Erythroblast (primary cell): Measurements from ENCODE around the gene MFSD12.

ENCODE experiments used
- DNase-seq, 2 experiments: peaks; one replicate each; lab custom pipeline; 2025; lab: John Stamatoyannopoulos, UW
- GATA1 ChIP-seq: IDR thresholded peaks from 2 replicates; pipeline ENCODE4 v1.6.1; 2011; ENCODE audit warnings: low read depth, mild to moderate bottlenecking, control low read depth, low read length, moderate library complexity
- POLR2A ChIP-seq: IDR thresholded peaks from 2 replicates; pipeline ENCODE4 v1.6.1; 2011; ENCODE audit warnings: mild to moderate bottlenecking, low read length

The MFSD12 gene

GRCh38 chr19:3544058-3544376, 13.4 kb downstream of the MFSD12 start:
- DNase-seq: no peak

DNA sequence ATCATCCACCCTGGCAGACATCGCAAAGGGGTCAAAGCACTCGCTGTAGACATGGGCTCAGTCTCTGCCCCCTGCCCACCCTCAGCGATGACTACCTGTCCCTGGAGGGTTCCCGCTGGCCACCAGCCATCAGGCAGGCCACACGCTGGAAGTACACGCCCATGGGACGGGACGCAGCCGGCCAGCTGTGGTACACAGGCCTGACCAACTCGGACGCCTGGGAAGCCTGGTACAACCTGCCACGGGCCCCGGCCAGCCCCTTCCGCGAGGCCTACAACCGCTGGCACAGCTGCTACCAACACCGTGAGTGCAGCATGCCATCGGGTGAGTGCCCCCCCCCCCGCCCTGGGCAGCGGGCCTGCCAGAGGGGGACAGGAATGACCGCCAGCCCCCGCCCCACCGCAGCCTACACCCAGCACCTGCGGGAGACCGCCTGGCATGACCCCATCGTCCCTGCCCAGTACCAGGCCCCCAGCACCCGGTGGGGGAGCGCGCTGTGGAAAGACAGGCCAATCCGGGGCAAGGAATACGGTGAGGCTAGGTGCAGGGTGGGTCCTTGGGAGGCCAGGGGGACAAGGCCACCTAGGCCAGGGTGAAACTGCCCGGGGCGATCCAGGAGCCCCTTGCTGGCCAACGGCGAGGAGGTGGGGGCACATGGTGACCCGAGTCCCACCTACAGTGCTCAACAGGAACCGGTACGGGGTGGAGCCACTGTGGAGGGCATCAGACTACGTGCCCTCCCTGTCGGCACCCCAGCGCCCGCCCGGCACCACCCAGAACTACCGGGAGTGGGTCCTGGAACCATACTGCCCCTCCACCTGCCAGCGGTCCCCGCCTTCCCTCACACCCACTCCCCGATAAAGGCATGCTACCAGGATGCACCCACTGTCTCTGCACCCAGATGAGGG, 14.0 kb downstream of the MFSD12 start:
- no peak for DNase-seq

More at GRCh38 chr19:3544058-3544376, 13.4 kb downstream of the MFSD12 start:
- TF ChIP-seq POLR2A (no peak), GATA1 (no peak)

DNA sequence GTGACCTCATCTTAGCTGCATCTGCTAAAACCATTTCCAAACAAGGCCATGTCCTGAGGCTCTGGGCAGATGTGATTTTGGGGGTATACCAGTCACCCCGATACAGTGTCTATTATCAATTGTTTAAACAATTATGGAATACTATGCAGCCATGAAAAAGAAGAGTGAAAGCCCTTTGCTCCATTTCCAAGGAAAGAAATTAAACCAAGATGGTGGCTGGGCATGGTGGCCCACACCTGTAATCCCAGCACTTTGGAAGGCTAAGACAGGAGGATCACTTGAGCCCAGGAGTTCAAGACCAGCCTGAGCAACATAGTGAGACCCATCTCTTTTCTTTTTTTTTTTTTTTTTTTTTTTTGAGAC, 17.6 kb downstream of the MFSD12 start:
- TF ChIP-seq POLR2A: no peak
- no peak for TF ChIP-seq GATA1
- no peak for DNase-seq

More for the DNA sequence above, 14.0 kb downstream of the MFSD12 start:
- TF ChIP-seq GATA1 (no peak), POLR2A (no peak)

- TF ChIP-seq GATA1 (no peak), POLR2A (no peak)
- DNase-seq: no peak
Observed at GRCh38 chr19:3538965-3539755, 18.2 kb downstream of the MFSD12 start, which contains the start of gene TEKTIP1. Gene TEKTIP1, plus strand, starts transcription at chr19:3539174. Its CDS starts 4 bp downstream, at chr19:3539178.

GRCh38 chr19:3538258-3538929, 19.0 kb downstream of the MFSD12 start:
- DNase-seq: no peak
- TF ChIP-seq POLR2A (no peak), GATA1 (no peak)

DNA sequence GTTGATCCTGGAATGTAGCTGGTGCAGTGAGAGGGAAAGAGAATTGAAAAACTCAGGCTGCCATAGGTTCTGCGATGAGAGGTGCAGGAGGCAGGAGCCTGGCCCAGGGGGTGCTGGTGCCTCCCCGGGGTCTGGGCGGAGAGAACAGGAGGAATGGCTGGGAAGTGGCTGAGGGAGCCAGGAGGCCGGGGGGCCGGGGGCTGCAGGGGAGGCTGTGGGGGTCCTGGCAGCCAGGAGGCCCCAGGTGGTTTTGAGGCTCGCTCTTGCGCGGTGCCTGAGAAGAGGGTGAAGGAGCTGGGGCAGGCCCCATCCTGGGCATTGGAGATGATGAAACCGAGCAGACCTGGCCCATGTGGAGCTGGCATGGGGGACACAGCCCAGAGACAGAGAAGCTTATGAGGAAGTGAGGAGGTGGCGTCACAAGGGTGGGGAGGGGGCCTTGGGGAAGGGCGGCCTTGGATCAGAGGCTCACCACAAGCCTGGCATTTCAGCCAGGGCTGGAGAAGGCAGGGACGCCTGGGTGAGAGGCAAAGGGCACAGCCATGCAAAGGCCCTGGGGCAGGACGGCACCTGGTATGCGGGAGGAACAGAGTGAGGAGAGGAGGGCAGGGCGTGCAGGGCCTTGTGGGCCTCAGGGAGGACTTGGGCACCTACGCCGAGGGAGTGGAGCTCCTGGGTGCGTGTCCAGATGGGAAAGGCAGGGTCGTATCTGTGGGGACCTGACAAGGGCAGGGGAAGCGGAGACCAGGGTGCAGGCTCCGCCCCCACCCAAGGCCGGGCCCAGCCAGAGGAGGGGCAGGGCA, 19.7 kb downstream of the MFSD12 start:
- no peak for DNase-seq
- TF ChIP-seq POLR2A (no peak), GATA1 (no peak)

DNA sequence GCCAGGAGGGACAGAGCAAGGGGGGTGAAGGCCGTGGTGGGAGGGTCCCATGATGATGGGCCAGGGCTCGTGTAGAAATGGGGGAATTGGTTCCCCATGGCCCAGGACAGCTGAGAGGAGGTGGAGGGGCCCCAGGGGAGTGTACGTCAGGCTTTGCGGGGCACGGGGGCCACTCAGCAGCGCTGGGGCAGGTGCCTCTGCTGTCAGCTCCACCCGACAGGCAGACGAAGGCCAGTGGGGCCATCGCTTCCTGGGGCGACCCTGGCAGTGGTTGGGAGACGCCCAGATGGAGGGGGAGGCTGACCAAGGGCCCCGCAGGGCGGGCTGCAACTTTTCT, 20.3 kb downstream of the MFSD12 start:
- no peak for DNase-seq
- TF ChIP-seq GATA1: no peak
- TF ChIP-seq POLR2A: no peak

DNA sequence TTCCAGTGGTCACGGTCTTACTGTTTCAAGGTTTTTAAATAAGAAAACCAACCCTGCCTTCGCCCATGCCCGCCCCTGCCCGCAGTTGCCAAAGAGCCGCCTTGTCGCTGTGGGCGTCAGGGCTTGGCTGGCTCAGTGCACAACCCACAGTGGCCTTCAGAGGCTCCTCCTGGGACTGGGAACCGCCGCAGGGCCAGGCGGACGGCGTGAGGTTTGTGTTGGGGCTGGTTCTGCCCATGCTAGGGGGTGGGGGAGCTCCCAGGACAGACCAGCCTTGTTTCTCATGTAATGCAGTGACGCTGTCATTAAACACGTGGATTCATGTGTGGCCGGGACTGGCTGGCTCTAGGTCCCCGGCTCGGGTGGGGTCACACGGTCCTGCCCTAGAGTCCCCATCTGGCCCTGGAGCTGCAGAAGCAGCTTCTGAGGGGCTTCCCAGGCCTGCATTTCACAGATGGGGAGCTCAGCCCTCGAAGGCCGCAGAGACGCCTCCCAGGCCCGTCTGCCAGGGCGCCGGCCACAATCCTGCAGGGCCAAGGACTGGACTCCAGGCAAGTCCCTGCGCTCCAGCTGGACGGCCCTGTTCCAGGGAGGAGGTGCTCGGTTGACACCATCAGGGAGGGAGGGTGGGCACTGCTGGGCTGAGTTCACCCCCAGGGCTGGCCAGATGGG, 20.8 kb downstream of the MFSD12 start:
- no peak for DNase-seq
- TF ChIP-seq POLR2A (no peak), GATA1 (no peak)

DNA sequence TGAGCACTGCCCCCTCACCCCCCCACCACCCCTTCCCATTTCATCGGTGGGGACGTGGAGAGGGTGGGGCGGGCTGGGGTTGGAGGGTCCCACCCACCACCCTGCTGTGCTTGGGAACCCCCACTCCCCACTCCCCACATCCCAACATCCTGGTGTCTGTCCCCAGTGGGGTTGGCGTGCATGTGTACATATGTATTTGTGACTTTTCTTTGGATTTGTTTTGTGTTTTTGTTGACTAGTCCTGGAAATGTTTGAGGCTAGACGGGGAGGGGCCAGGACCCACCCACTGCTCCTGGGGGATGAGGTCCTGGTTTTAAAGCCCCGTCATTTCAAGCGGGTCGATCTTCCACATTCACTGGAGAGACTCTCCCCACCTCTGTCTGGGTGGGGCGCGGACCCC, 21.4 kb downstream of the MFSD12 start:
- DNase-seq: no peak
- TF ChIP-seq POLR2A (no peak), GATA1 (no peak)

- DNase-seq: no peak
- TF ChIP-seq GATA1: no peak
- TF ChIP-seq POLR2A: no peak
Observed at GRCh38 chr19:3535563-3535965, 21.8 kb downstream of the MFSD12 start.

DNA sequence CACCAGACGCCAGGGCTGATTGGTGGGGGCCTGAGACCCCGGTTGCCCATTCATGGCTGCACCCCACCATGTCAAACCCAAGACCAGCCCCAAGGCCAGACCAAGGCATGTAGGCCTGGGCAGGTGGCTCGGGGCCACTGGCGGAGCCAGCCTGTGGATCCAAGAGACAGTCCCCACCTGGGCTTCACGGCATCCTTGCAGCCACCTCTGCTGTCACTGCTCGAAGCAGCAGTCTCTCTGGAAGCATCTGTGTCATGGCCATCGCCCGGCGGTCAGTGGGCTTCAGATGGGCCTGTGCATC, 22.2 kb downstream of the MFSD12 start:
- DNase-seq: no peak
- no peak for TF ChIP-seq GATA1
- no peak for TF ChIP-seq POLR2A

GRCh38 chr19:3534375-3535234, 22.8 kb downstream of the MFSD12 start:
- TF ChIP-seq POLR2A (no peak), GATA1 (no peak)
- DNase-seq: no peak
